Measurements from ENCODE around the gene WNK1.
A peak's percentile ranks its signal among the peaks of the same experiment; 100 is the strongest.
"Not testable (repeated sequence)": the region's sequence is repeated elsewhere in the genome, so short reads cannot be mapped to it uniquely, and the experiment has no call there.

The WNK1 gene

DNA sequence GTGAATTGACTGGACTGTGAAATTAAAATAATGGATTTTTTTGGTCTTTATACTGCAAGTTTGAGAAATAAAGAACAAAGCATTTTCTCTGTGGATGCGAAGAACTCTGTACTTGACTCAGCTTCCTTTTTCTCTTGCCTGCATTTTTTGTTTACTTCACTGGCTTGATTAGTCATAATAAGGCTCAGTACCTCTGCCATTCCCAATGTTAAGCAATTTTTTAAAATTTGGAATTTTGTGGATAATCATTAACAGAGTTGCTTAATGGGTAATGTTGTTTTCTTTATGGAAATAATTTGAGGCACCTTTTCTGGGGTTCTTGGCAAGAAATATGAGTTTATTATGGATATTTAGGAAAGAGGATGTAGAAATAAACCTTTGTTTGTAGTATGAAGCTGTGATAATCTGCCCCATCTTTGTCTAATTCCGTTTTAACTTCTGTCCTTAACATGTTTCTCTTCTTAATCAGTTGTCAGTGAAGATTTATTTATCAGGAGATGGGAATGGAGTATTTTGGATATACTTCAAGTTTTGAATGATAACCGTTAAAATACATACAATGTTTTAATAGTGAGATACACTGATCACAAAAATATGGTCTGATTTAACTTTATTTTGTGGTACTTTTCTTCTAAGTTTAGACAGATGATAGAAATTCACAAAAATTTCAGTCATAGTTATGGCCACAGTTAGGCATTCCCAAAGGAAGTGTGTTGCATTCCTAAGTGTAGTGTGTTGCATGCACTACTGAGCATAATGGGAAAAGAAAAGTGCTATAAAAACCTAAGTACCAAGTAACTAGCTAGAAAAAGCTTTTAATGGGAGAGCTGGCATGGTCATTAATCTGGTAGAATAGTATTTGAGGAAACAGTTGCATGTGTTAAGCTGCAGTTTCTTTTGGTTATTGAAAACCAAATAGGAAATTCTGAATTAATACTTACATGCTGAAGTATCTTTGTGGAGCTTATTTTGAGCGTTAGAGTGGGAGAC lies 27.7 kb downstream of the WNK1 start:
- DNase-seq = peak in 1 of 3 experiments; percentile 15

DNA sequence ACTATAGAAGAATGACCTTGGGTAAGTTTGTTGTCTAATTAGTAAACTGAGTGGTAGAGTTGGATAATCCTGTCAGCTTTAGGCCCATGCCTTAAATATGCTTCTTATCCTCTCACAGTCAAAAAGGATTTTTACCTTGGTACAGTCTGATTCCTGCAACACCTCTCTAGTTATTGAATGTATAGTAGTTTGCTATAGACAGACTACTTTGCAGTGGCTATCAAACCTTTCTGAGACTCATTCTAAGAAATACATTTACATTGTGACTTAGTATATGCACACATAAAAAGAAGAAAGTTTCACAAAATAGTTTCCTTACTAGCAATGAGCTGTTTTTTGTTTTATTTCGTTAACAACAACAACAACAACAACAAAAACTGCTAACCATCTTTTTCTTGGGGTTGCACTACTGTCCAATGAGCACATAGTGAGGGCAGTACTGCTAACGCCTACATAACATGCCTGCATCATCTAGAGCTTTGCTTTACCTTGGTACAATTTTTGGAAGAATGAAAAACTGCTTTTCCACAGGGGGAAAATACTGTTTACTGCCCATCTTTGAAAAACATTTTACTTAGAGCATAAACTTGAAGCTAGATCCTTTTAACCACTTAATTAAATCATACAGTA lies 28.5 kb downstream of the WNK1 start:
- no peak for DNase-seq

GRCh38 chr12:785706-786105 lies 33.3 kb downstream of the WNK1 start:
- DNase-seq = no peak

DNA sequence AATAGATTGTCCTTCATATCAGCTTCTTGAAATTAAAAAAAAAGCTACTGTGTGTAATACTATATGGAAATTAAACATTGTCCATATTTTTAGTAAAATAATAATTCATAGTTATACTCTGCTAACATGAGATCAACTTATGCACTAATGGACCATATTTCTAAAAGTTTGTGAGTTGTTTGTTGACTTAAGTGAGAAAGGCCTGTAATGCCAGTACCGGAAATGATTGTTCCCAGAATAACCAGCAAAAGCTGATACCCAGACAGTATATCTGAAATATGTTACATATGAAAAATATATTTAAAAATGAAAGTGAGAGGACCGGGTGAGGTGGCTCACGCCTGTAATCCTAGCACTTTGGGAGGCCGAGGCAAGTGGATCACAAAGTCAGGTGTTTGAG lies 35.9 kb downstream of the WNK1 start:
- DNase-seq = no peak

DNA sequence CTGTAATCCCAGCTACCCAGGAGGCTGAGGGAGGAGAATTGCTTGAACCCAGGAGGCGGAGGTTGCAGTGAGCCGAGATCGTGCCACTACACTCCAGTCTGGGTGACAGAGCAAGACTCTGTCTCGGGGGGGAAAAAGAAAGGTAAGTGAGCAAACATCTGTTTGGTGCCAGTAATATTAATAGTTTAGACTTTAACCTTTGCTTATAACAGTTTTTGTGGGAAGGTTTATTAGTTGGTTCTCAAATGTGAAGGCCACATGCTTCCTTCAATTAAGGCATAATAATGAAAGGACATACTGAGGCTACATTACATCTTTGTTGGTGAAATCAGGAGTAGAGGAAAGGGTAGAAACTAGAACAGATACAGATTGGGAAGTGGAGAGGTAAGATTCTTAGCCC lies 36.4 kb downstream of the WNK1 start:
- DNase-seq = not testable (repeated sequence)

DNA sequence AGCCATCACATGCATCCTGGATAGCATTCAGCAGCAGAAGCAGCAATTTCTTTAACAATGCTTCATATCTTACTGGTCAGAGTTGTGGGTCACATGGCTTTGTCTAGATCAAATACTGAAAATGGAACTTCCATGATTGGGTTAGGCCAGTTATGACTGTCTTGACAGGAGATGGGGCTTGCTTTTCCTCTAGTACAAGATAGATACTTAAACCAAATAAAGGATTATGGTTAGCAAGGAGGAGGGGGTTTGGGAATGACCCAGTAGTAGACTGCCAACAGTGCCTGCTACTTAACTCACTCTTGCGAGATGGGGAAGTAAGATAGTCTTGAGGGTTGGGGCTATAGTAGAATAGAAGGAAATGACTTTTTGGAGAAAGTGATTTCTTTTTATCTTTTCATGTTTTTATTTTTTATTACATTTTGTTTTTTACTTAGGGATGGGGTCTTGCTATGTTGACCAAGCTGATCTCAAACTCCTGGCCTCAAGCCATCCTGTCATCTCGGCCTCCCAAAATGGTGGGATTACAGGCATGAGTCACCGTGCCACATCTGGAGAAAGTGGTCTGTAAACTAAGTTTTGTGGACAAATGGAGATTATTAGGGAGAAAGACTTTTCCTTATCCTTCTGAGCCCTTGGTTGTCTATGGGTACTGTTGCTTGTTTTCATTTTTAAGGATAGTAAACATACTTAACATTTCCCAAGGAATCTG lies 37.6 kb downstream of the WNK1 start:
- no peak for DNase-seq

- no peak for DNase-seq
Measured at GRCh38 chr12:790608-791007, 38.2 kb downstream of the WNK1 start.

GRCh38 chr12:793037-793436 lies 40.7 kb downstream of the WNK1 start:
- no peak for DNase-seq

DNA sequence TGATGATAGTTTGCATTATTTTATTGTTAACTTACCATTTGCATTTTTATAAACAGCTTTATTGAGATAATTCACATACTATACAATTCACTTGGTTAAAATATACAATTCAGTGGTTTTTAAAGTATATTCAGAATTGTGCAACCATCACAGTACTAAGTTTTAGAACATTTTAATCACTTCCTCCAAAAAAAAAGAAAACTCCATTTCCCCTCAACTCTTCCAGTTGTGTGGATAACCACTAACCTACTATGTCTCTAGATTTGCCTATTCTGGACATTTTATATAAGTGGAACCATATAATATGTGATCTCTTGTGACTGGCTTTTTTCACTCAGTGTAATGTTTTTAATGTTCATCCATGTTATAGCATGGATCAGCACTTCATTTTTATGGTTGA lies 41.3 kb downstream of the WNK1 start:
- DNase-seq = no peak

- DNase-seq = no peak
Measured at GRCh38 chr12:795305-795704, 42.9 kb downstream of the WNK1 start.

GRCh38 chr12:800401-800800 lies 48.0 kb downstream of the WNK1 start:
- DNase-seq = no peak

- DNase-seq = no peak
Measured at GRCh38 chr12:802242-803120, 50.1 kb downstream of the WNK1 start.

- DNase-seq = no peak
Measured at GRCh38 chr12:805022-805632, 52.7 kb downstream of the WNK1 start.

DNA sequence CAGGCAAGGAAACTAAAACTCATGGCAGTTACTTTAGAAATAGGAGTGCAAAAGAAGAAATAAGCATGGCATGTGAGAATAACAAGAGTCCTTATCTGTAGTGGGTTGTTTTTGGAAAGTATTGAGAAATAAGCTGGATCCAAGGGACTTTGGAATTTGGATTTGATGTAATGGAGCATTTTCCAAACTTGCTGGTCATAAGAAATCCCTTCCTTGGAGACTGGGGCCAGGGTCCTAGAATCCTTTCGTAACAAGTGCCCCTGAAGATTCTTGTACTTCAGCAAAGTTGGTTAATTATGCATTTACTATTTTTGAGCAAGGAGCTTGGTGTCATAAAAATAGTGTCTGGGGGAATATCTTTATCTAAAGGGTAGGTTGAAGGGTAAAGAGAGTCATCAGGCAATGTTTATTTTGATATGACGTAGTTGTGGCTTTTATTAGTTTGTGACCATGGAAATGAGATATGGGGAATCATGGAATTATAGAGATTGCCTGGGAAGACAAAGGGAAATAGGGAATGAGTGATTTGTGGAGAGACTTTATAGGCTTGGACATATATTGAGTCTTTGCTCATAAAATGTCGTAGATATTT lies 53.9 kb downstream of the WNK1 start:
- no peak for DNase-seq

DNA sequence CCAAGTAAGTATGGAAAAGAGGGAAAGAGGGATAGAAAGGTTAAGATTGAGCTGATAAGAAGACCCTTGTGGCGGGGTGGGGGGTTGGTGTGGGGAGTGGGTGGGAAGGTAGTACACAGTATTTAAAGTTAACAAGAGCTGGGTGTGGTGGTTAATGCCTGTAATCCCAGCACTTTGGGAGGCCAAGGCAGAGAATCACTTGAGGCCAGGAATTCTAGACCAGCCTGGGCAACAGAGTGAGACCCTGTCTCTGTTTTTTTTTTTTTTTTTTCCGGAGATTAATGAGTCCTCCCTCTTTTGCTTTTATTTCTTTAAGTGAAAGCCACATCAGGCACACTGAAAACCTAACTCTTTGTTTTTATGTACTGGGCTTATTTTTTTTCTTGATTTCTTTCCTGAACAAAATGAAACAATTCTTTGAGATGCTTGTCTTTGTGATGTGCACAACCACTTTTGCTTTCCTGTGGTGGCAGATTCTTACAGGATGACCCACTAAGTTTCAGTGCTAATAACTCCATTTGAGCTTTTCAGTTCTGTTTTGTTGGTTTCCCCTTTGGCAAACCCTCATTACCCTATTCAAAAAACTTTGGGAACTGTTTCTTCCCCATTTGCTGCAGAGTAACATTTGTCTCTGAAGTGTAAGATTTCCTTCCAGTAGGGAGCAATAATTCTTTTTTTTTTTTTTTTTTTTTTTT lies 54.8 kb downstream of the WNK1 start:
- no peak for DNase-seq

GRCh38 chr12:810116-810515 lies 57.7 kb downstream of the WNK1 start:
- no peak for DNase-seq

DNA sequence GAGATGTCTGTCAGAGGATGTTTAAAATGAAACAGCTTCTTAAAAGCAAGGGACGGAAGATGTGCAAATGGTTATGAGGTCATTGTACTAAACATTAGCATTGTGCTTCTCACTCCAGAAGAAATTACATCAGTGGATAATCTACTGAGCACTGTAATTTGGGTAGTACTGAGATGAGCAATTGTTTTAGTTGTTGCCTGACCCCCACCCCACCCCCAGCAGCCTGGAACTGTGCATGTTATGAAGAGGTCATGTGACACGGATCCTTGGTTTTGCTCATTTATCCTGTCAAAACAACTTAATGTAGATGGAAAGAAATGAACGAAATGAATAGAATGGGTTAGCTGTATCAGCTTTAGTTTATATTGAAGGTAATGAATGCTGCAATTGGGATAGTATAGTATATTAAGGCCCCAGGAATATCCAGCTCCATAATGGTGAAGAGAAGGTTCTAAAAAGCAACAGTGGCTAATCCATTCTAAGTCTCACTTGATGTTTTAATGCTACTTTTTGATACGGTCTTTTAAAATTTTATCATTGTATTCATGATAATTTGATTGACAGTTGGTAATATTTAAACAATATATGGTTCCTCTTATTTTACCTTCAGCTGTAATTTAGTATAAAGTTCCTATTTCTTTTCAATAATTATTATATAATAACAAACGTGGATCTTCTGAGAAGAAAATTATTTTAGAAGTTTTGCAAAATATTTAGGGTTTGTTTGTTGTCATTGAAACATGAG lies 58.5 kb downstream of the WNK1 start:
- DNase-seq = no peak

- no peak for DNase-seq
Measured at GRCh38 chr12:812950-813349, 60.6 kb downstream of the WNK1 start.

- DNase-seq = not testable (repeated sequence)
Measured at GRCh38 chr12:817456-817855, 65.1 kb downstream of the WNK1 start.

DNA sequence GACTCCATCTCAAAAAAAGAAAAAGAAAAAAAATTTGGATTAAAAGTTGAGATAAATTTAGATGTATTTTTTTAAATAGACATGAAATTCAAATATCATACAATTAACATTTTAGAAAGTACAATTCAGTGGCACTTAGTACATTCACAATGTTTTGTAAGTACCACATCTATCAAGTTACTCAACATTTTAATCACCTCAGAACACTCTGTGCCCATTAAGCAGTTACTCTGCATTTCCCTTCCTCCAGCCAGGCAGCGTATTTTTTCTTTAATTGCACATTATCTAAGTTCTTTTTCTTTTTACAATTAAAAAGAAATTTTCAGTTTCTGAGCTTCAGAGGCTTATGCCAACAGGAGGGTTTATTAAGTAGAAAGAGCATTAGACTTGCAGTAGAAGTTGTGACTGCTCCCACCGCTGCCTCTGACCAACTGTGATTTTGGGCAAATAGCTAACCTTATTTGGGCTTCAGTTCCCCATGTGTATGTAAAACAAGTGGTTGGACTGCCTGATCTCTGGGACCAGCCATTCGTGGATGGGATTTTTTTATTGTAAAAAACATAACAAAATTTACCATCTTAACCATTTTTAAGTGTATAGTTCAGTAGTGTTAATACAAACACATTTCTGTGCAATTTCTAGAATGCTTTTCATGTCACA lies 65.7 kb downstream of the WNK1 start:
- no peak for DNase-seq
